GM21447 (cell line): ENCODE measurements around the gene FLVCR2.
"Not testable (repeated sequence)": the region's sequence is repeated elsewhere in the genome, so short reads cannot be mapped to it uniquely, and the experiment has no call there.

Experiments used
- ATAC-seq: cut with Tn5 transposase; IDR thresholded peaks from one replicate; pipeline ENCODE4 v1.9.1; 2021; ENCODE audit not compliant: unreplicated experiment

FLVCR2 gene

DNA sequence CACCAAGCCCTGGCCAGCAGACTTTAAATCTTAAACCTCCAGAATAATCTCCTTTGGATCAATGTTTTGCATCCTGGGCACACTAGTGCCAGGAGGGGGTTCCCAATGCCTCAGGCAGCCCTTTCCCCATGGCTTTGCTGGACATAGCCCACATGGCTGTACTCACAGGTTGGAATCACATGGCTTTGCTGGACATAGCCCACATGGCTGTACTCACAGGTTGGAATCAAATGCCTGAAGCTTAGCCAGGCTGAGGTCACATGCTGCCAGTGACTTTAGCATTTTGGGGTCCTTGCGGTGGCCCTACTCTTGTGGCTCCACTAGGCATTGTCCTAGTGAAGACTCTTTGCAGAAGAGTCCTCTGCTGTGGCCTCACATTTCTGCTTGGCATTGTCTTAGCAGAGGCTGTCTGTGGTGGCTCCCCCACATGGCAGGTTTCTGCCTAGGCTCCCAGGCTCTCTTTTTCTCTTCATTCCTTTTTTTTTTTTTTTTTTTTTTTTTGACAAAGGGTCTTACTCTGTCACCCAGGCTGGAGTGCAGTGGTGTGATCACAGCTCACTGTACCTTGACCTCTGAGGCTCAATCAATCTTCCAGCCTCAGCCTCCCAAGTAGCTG lies 13.0 kb downstream of the FLVCR2 start:
- no peak for ATAC-seq

DNA sequence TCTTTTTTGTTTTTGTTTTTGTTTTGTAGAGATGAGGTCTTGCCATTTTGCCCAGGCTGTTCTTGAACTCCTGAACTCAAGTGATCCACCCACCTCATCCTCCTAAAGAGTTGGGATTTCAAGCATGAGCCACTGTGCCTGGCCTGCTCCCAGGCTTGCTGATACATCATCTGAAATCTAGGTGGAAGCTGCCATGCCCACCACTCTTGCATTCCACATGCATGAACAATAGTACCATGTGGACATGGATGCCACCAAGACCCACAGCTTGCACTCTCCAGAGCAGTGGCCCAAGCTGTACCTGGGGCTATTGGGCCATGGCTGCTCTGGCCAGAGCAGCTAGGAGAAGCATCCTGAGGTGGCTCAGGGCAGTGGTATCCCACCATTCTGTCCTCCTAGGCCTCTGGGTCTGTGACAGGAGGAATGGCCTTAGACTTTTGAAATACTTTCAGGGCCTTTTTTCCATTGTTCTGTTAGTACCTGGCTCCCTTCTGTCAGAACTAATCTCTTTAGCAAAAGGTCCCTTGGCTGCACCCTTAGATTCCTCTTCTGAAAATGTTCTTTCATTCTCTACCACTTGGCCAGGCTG lies 13.7 kb downstream of the FLVCR2 start:
- no peak for ATAC-seq

DNA sequence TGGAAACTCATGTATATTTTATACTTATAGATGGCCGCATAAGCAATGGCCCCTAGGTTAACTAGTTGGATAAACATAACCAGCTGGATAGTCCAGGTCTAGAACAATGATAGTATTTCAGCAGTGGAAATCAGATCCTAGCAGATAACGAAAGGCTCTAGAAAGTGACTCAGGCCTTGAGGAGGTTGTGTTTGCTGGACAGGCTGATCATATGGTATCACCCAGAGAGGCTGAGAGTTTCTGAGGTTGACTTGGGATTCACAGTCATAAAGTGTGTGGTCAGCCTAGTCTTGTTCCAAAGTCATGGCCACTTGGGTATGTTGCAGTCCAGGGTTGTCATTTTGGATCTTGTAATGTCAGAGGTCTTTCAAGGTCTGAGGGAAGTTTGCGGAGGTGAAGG lies 16.8 kb downstream of the FLVCR2 start:
- ATAC-seq: no peak

DNA sequence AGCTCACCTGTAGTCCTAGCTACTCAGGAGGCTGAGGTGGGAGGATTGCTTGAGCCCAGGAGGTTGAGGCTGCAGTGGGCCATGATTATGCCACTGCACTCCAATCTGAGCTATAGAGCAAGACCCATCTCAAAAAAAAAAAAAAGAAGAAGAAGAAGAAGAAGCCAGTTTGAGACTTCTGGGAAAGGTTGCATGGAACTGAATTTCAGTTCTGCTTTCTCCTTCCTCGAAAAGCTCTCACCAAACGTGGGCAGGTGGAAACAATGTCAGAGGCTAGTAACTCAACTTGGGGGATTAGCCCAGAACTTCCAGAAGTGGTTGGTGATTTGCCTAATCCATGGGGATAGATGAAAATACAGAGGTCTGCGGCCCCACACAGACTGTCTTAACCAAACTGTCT lies 18.7 kb downstream of the FLVCR2 start:
- ATAC-seq: no peak

DNA sequence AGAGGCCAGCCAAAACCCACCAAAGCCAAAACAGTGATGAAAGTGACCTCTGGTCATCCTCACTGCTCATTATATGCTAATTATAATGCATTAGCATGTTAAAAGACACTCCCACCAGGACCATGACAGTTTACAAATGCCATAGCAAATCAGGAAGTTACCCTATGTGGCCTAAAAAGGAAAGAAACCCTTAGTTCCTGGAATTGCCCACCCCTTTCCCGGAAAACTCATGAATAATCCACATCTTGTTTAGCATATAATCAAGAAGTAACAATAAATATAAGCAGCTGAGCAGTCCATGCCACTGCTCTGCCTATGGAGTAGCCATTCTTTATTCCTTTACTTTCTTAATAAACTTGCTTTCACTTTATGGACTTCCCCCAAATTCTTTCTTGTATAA lies 21.7 kb downstream of the FLVCR2 start:
- ATAC-seq: not testable (repeated sequence)

GRCh38 chr14:75601061-75601460 lies 22.6 kb downstream of the FLVCR2 start:
- ATAC-seq: not testable (repeated sequence)

GRCh38 chr14:75602503-75602902 lies 24.1 kb downstream of the FLVCR2 start:
- ATAC-seq: no peak

- ATAC-seq: no peak
These were observed 26.8 kb downstream of the FLVCR2 start for GRCh38 chr14:75604979-75605851.

- ATAC-seq: no peak
These were observed 27.5 kb downstream of the FLVCR2 start for GRCh38 chr14:75605916-75606315.

GRCh38 chr14:75607044-75607443 lies 28.6 kb downstream of the FLVCR2 start:
- no peak for ATAC-seq

- ATAC-seq: no peak
These were observed 29.6 kb downstream of the FLVCR2 start for GRCh38 chr14:75607842-75608640.

DNA sequence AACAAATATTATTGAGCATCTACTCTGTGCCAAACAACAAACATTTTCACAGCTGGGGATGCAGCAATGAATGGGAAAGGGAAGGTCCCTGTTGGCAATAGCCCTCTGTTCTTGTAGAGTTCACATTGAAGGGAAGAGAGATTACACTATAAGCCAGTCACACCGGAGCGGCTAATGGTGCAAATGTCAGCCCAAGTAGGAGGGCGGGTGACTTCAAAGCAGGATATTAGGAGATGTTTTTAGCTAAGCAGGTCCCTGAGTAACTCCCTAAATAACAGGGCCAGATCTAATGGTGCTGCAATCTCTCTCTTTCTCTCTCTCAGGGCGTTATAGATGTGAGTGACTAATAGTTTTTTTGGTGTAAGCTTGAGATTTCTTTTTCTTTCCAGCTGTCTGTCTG lies 30.7 kb downstream of the FLVCR2 start:
- ATAC-seq: no peak

- no peak for ATAC-seq
These were observed 31.4 kb downstream of the FLVCR2 start for GRCh38 chr14:75609606-75610475.

DNA sequence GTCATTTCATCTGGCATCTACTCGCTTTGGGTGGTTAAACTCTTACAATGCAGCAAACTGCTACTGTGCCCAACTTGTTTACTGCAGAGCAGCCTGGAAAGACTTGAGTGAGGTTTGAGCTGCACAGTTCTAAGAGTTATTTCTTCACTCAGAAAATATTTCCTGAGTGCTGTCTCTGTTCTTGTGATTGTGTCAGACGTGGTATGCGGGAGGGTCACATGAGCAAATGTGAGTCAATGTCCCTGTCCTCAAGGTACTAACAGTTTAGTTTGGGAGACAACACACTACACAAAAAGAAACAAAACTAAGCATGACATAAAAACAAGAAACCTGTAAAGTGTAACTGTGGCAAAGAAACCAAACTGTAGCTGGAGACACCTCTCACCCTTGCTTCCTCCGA lies 32.4 kb downstream of the FLVCR2 start:
- ATAC-seq: no peak

- ATAC-seq: no peak
These were observed 33.7 kb downstream of the FLVCR2 start for GRCh38 chr14:75612157-75612556.

- ATAC-seq: no peak
These were observed 35.8 kb downstream of the FLVCR2 start for GRCh38 chr14:75614179-75614578.

DNA sequence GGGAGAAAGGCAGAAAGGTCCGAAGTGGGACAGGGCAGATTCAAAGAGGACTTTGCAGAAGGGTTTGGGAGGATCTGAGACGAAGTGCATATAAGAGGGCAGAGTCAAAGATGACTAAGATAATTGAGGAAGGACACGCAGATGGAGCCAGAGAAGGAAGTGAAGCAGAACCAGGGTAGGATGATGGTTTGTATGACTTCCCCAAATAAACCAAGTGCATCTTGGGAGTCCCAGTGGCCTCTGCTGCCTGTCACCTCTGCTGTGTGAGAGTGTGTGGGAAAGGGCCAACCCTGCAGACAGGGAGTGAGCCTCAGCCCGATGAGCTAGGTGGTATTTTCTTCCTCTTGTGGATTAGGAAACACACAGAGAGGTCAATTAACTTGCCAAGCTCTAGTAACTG lies 36.8 kb downstream of the FLVCR2 start:
- no peak for ATAC-seq

- no peak for ATAC-seq
These were observed 41.1 kb downstream of the FLVCR2 start for GRCh38 chr14:75619548-75619947.

DNA sequence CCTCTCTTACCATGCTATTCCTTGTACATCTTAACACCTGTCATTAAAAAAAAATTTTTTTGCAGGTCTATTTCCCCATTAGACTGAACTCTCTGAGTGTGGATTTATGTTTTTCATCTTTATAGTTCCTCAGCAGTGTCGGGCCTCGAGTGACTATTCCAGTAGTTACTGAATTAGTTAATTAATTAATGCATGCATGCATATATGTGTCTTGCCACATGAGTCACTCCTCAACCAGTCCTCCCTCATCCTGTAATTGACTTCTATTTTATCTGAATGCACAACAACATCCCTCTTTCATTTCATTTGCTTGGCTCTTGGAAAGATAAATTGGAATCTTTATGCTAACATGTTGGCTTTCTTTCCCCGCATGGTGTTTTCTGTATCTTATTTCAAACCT lies 46.6 kb downstream of the FLVCR2 start:
- ATAC-seq: no peak

DNA sequence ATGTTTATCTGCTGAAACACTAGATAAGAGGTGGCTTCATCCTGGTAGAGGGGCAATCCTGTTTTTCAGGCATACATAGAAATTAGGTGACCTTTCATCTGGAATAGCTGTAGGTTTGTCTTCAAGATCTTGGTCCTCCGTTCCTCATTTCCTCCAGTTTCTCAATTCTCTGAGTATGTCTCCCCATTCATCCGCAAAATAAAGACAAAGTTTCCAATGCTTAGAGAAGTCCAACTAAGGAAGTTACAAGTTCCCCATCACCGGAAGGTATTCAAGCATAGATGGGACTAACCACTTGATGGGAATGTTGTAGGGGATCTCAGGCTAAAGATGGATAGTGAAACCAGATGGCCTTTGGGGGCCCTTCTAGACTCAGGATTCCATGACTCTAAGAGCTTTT lies 48.0 kb downstream of the FLVCR2 start:
- no peak for ATAC-seq
